A549 (cell line): ENCODE measurements around the gene CELSR1. TPM values are rescaled to one million over a fixed set of nuclear protein-coding genes. Genes with fewer than 3 reads are reported as not detected.

Experiments
- ATAC-seq, 2 experiments: fragments of 200-7000 bp in 1 of 2; fragments of >200 bp in 1 of 2; cut with Nextera tagmentation in 1 of 2; cut with Tn5 transposase in 1 of 2; 3 replicates each; pipeline versions ENCODE4 v1.8.0 to v1.9.1; 2018 to 2020; ENCODE audit warnings: mild to moderate bottlenecking in 1 of 2, moderate library complexity in 1 of 2
- CTCF ChIA-PET: fragments of 300-600 bp; sonication (Branson Sonifier 250); formaldehyde crosslinking; extraction: SDS; loops from one replicate; lab custom pipeline; 2021; ENCODE audit warnings: antibody characterized with exemption, inconsistent platforms; lab: Yijun Ruan, JAX
- POLR2A ChIA-PET: fragments of 350-600 bp; formaldehyde crosslinking; extraction: SDS; loops from one replicate; lab custom pipeline; 2021; ENCODE audit warnings: antibody characterized with exemption, inconsistent platforms; lab: Yijun Ruan, JAX
- DNase-seq, 2 experiments: peaks; one replicate each; pipeline versions ENCODE4 v3.0.0 to v3.0.0-alpha.2; 2011 to 2016; ENCODE audit warnings: low read depth in 1 of 2, low spot score in 1 of 2
- FAIRE-seq: peaks from 2 replicates; lab custom pipeline; 2011; peaks lifted over from hg19 to GRCh38; lab: Jason Lieb, UNC
- H3K27ac ChIP-seq, 2 experiments: fragments of >200 bp; sonication (Bioruptor Twin); formaldehyde crosslinking; 3 replicates each; pipeline ENCODE4 v1.5.1; 2016 to 2017
- H3K4me1 ChIP-seq: fragments of >200 bp; sonication (Bioruptor Twin); formaldehyde crosslinking; 3 replicates; pipeline ENCODE4 v1.6.1; 2016
- H3K4me2 ChIP-seq: fragments of >200 bp; sonication (Bioruptor Twin); formaldehyde crosslinking; 3 replicates; pipeline ENCODE4 v1.6.1; 2016
- H3K4me3 ChIP-seq: fragments of >200 bp; sonication (Bioruptor Twin); formaldehyde crosslinking; 3 replicates; pipeline ENCODE4 v1.5.1; 2016
- H3K9me3 ChIP-seq: fragments of >200 bp; sonication (Bioruptor Twin); formaldehyde crosslinking; 3 replicates; pipeline ENCODE4 v1.6.1; 2016
- CBX8 ChIP-seq: fragments of 200-600 bp; sonication (generic); IDR thresholded peaks from 2 replicates; pipeline ENCODE4 v1.6.1; 2016
- CEBPB ChIP-seq, 2 experiments: fragments of >200 bp in 1 of 2; sonication (Bioruptor Twin) in 1 of 2; formaldehyde crosslinking in 1 of 2; IDR thresholded peaks; 2 replicates each; pipeline ENCODE4 v1.6.1; 2012 to 2016
- CHD4 ChIP-seq: fragments of 200-600 bp; sonication (generic); IDR thresholded peaks from 2 replicates; pipeline ENCODE4 v1.6.1; 2016; ENCODE audit warnings: antibody characterized with exemption, mild to moderate bottlenecking, borderline replicate concordance
- EHF ChIP-seq: fragments of 250-450 bp; sonication (Bioruptor Pico); IDR thresholded peaks from 2 replicates; pipeline ENCODE4 v1.5.0; 2020; ENCODE audit warnings: mild to moderate bottlenecking
- EHMT2 ChIP-seq: fragments of 200-600 bp; sonication (generic); IDR thresholded peaks from 2 replicates; pipeline ENCODE4 v1.6.1; 2016; ENCODE audit warnings: antibody characterized with exemption, low read depth, mild to moderate bottlenecking, moderate library complexity
- GATA3 ChIP-seq: IDR thresholded peaks from 2 replicates; pipeline ENCODE4 v1.6.1; 2012; ENCODE audit warnings: borderline replicate concordance
- HOXB5 ChIP-seq: fragments of 250-450 bp; sonication (Bioruptor Pico); IDR thresholded peaks from 2 replicates; pipeline ENCODE4 v1.5.0; 2020; ENCODE audit warnings: mild to moderate bottlenecking, moderate library complexity
- KDM5A ChIP-seq: fragments of 200-600 bp; sonication (generic); IDR thresholded peaks from 2 replicates; pipeline ENCODE4 v1.6.1; 2016; ENCODE audit warnings: antibody characterized with exemption, mild to moderate bottlenecking
- MAFK ChIP-seq: fragments of 450-650 bp; IDR thresholded peaks from 2 replicates; pipeline ENCODE4 v1.6.1; 2014; ENCODE audit not compliant: partially characterized antibody
- MAZ ChIP-seq: fragments of 150-350 bp; IDR thresholded peaks from 2 replicates; pipeline ENCODE4 v1.6.1; 2014; ENCODE audit warnings: antibody characterized with exemption, low read depth, low read length, borderline replicate concordance
- MYC ChIP-seq: IDR thresholded peaks from 2 replicates; pipeline ENCODE4 v1.6.1; 2012; ENCODE audit warnings: mild to moderate bottlenecking, inconsistent platforms, low read length, improper control_type of control experiment, borderline replicate concordance
- NFE2L2 ChIP-seq: fragments of 150-350 bp; conservative IDR thresholded peaks from 2 replicates; pipeline ENCODE4 v1.6.1; 2014; ENCODE audit warnings: low read length
- PHF8 ChIP-seq: fragments of 200-600 bp; sonication (generic); IDR thresholded peaks from 2 replicates; pipeline ENCODE4 v1.6.1; 2016; ENCODE audit warnings: low read depth, mild to moderate bottlenecking, antibody characterized with exemption, moderate library complexity, borderline replicate concordance
- POLR2AphosphoS2 ChIP-seq: conservative IDR thresholded peaks from 2 replicates; pipeline ENCODE4 v1.6.1; 2012; ENCODE audit warnings: low read length, improper control_type of control experiment, inconsistent platforms
- RAD21 ChIP-seq, 2 experiments: fragments of >200 bp in 1 of 2; sonication (Bioruptor Twin) in 1 of 2; formaldehyde crosslinking in 1 of 2; IDR thresholded peaks in 1 of 2; conservative IDR thresholded peaks in 1 of 2; 2 replicates in 1 of 2; 3 replicates in 1 of 2; pipeline ENCODE4 v1.6.1; 2012 to 2018; ENCODE audit warnings: inconsistent platforms in 1 of 2
- WGBS: methylation state at CpG from one replicate; pipeline ENCODE4 v1.1.6; 2017; ENCODE audit errors: missing lambda C conversion rate; 5-methylcytosine and 5-hydroxymethylcytosine counted together
- polyA plus RNA-seq, 4 experiments: library from polyadenylated mRNA; depleted of rRNA in 3 of 4; stranded (reverse); fragments of >200 nt; fragmentation: RNase III in 1 of 4; extraction: RNeasy Plus Mini Kit Qiagen cat#74134 plus additional on column Dnase treatment in 1 of 4; gene quantifications; 2 replicates in 3 of 4; 3 replicates in 1 of 4; pipeline ENCODE4 v1.2.3, GENCODE V29; 2011 to 2017
- TF ChIP-seq, protein P1 (sequence below): fragments of 150-350 bp; IDR thresholded peaks from 2 replicates; pipeline ENCODE4 v1.6.1; 2014; ENCODE audit warnings: low read depth, mild to moderate bottlenecking, low read length
- TF ChIP-seq, protein P2 (sequence below): fragments of >200 bp; sonication (Bioruptor Twin); formaldehyde crosslinking; IDR thresholded peaks from 3 replicates; pipeline ENCODE4 v1.6.1; 2016
- TF ChIP-seq, protein P3 (sequence below): IDR thresholded peaks from 2 replicates; pipeline ENCODE4 v1.6.1; 2012; ENCODE audit warnings: low read depth, borderline replicate concordance
- TF ChIP-seq, protein P4 (sequence below): fragments of 200-600 bp; sonication (generic); IDR thresholded peaks from 2 replicates; pipeline ENCODE4 v1.6.1; 2016; ENCODE audit warnings: antibody characterized with exemption, mild to moderate bottlenecking, moderate library complexity
- TF ChIP-seq, protein P5 (sequence below): fragments of 250-450 bp; sonication (Bioruptor Pico); IDR thresholded peaks from 2 replicates; pipeline ENCODE4 v1.5.0; 2020; ENCODE audit warnings: low read depth, mild to moderate bottlenecking, moderate library complexity

CELSR1 gene
- polyA plus RNA-seq, 2 of the 4 experiments (the other 2 are of a cell fraction): 15.3 to 31.8 TPM

DNA sequence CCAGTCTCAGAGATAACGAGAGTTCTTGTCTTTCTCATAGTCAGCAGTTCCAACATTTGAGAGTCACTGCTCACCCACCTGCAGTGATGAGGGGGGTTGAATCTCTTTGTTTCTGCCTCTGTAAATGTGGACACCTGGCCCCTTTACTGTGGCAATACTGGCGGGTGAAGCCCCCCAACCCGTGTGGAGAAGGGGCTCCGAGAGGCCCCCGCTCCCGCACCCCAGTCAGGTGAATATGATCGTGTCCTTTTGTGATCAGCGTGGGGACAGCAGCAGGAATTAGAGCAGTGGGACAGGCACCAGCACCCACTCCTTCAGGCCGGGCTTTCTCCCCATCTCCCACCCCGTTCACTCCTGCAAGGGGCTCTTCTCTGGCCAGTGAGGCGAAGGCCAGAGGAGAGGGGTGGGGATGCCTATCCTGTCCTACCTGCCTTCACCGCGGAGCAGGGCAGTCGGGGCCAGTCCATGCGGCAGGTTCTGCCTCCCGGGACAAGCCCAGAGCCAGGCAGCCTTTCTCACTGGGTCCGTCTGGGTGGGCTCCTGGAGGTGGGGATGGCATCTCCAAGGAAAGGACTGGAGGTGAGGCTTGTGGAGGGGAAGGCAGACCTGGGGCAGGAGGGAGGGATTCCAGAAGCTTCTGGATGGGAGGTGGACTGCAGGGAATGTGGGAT, 12.7 kb upstream of the CELSR1 start:
- no peak for DNase-seq
- no peak for FAIRE-seq
- ChIA-PET POLR2A (no interaction called here), CTCF (interaction anchor here (3.5 to 4.9 kb wide), 3 partner anchors 8 to 183 kb away, joined by 15 to 39 read pairs (median 28); no protein-coding TSS in a partner anchor)
- no peak overlapping the region for H3K4me2 ChIP-seq
- H3K9me3 ChIP-seq: peaks cover 9% of the 10 kb centered on the region; the same call in 1 of the 3 replicates
- ATAC-seq: no peak
- WGBS: 78% methylated on average over 15 of the region's 17 CpGs
- no peak overlapping the region for H3K4me3 ChIP-seq
- H3K27ac ChIP-seq: no peak overlapping the region
- peaks cover 31% of the 10 kb centered on the region for H3K4me1 ChIP-seq
- TF ChIP-seq PHF8: no peak
- no peak for TF ChIP-seq KDM5A
- peak; percentile 13 for TF ChIP-seq MAFK

DNA sequence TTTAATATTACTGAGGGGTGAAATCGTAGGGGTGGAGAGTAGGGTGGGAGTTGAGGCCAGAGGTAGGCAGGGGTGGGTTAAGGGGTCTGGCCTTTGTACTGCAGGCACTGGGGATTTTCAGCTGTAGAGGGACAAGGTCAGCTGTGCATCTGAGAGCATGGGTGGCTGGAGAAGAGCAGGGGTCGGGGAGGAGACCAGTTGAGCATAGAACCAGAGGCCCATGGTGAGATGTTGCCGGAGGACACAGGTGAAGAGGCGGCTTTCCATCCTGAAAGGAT, 12.1 kb upstream of the CELSR1 start:
- POLR2A ChIA-PET: no interaction called here
- H3K9me3 ChIP-seq: peaks cover 9% of the 10 kb centered on the region; the same call in 1 of the 3 replicates
- no peak overlapping the region for H3K4me3 ChIP-seq
- peaks cover 32% of the 10 kb centered on the region for H3K4me1 ChIP-seq
- FAIRE-seq (no peak), DNase-seq (no peak), ATAC-seq (no peak)
- H3K4me2 ChIP-seq: no peak overlapping the region
- CTCF ChIA-PET: interaction anchor here (0.7 to 4.9 kb wide), 4 partner anchors 7 to 194 kb away, joined by 3 to 39 read pairs (median 21); no protein-coding TSS in a partner anchor
- H3K27ac ChIP-seq: no peak overlapping the region; a peak in 1 of 6 replicates
- TF ChIP-seq MAZ (no peak), MAFK (no peak), EHF (CRISPR knock-in tag) (no peak), CEBPB (IDR thresholded peaks at IDR 0.05) (no peak), NFE2L2 (no peak), MYC (no peak), GATA3 (no peak), CHD4 (no peak), HOXB5 (CRISPR knock-in tag) (no peak)
- TF ChIP-seq, protein P1, sequence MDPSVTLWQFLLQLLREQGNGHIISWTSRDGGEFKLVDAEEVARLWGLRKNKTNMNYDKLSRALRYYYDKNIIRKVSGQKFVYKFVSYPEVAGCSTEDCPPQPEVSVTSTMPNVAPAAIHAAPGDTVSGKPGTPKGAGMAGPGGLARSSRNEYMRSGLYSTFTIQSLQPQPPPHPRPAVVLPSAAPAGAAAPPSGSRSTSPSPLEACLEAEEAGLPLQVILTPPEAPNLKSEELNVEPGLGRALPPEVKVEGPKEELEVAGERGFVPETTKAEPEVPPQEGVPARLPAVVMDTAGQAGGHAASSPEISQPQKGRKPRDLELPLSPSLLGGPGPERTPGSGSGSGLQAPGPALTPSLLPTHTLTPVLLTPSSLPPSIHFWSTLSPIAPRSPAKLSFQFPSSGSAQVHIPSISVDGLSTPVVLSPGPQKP: no peak
- TF ChIP-seq, protein P2, sequence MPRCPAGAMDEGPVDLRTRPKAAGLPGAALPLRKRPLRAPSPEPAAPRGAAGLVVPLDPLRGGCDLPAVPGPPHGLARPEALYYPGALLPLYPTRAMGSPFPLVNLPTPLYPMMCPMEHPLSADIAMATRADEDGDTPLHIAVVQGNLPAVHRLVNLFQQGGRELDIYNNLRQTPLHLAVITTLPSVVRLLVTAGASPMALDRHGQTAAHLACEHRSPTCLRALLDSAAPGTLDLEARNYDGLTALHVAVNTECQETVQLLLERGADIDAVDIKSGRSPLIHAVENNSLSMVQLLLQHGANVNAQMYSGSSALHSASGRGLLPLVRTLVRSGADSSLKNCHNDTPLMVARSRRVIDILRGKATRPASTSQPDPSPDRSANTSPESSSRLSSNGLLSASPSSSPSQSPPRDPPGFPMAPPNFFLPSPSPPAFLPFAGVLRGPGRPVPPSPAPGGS: no peak
- TF ChIP-seq, protein P3, sequence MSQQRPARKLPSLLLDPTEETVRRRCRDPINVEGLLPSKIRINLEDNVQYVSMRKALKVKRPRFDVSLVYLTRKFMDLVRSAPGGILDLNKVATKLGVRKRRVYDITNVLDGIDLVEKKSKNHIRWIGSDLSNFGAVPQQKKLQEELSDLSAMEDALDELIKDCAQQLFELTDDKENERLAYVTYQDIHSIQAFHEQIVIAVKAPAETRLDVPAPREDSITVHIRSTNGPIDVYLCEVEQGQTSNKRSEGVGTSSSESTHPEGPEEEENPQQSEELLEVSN: no peak
- TF ChIP-seq, protein P4, sequence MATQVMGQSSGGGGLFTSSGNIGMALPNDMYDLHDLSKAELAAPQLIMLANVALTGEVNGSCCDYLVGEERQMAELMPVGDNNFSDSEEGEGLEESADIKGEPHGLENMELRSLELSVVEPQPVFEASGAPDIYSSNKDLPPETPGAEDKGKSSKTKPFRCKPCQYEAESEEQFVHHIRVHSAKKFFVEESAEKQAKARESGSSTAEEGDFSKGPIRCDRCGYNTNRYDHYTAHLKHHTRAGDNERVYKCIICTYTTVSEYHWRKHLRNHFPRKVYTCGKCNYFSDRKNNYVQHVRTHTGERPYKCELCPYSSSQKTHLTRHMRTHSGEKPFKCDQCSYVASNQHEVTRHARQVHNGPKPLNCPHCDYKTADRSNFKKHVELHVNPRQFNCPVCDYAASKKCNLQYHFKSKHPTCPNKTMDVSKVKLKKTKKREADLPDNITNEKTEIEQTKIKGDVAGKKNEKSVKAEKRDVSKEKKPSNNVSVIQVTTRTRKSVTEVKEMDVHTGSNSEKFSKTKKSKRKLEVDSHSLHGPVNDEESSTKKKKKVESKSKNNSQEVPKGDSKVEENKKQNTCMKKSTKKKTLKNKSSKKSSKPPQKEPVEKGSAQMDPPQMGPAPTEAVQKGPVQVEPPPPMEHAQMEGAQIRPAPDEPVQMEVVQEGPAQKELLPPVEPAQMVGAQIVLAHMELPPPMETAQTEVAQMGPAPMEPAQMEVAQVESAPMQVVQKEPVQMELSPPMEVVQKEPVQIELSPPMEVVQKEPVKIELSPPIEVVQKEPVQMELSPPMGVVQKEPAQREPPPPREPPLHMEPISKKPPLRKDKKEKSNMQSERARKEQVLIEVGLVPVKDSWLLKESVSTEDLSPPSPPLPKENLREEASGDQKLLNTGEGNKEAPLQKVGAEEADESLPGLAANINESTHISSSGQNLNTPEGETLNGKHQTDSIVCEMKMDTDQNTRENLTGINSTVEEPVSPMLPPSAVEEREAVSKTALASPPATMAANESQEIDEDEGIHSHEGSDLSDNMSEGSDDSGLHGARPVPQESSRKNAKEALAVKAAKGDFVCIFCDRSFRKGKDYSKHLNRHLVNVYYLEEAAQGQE: no peak
- WGBS: 71% methylated on average over 4 of the region's 4 CpGs

DNA sequence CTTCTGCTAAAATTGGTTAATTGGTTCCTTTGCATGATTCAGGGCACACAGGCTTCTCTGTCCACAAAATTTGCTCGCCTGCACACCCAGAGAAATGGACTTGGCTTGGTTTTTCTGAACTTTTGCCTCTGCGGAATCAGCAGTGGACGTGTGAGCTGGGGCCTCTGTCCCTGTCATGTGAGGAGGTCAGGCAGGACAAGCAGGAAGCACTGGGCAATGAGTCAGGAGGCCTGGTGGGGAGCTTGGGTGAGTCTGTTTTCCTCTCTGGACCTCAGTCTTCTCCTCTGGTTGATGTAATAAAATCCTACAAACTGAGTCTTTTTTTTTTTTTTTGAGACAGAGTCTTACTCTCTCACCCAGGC, 10.4 kb upstream of the CELSR1 start:
- Histone ChIP-seq H3K27ac (peak overlapping the region; percentile 32 to 81; a peak in 3 of 6 replicates), H3K9me3 (peaks cover 2% of the 10 kb centered on the region; the same call in 1 of the 3 replicates), H3K4me1 (peaks cover 32% of the 10 kb centered on the region), H3K4me2 (peak overlapping the region; percentile 46), H3K4me3 (no peak overlapping the region)
- DNase-seq (no peak), FAIRE-seq (no peak), ATAC-seq (peak; percentile 40 to 43; a peak in 2 of 6 replicates)
- ChIA-PET POLR2A (interaction anchor here (0.7 kb wide), 1 partner anchor 239 kb away, joined by 4 read pairs; no protein-coding TSS in a partner anchor), CTCF (interaction anchor here (0.8 to 4.3 kb wide), 7 partner anchors 9 to 214 kb away, joined by 3 to 28 read pairs (median 4); no protein-coding TSS in a partner anchor)
- 88% methylated on average over 3 of the region's 3 CpGs for WGBS
- TF ChIP-seq RAD21 (conservative IDR thresholded peaks at IDR 0.05 in 1 of 2, IDR thresholded peaks at IDR 0.05 in 1 of 2) (no peak), EHMT2 (no peak), CBX8 (no peak), POLR2AphosphoS2 (no peak), GATA3 (no peak)
- TF ChIP-seq, protein P3: no peak
- TF ChIP-seq, protein P1: no peak
- TF ChIP-seq, protein P5, sequence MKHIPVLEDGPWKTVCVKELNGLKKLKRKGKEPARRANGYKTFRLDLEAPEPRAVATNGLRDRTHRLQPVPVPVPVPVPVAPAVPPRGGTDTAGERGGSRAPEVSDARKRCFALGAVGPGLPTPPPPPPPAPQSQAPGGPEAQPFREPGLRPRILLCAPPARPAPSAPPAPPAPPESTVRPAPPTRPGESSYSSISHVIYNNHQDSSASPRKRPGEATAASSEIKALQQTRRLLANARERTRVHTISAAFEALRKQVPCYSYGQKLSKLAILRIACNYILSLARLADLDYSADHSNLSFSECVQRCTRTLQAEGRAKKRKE: no peak
